GM18520 (cell line): ENCODE measurements around the gene PDGFD.
A peak's percentile ranks its signal among the peaks of the same experiment; 100 is the strongest.

ENCODE experiments used
- ATAC-seq: cut with Tn5 transposase; IDR thresholded peaks from one replicate; pipeline ENCODE4 v1.9.1; 2021; ENCODE audit not compliant: unreplicated experiment

PDGFD gene

DNA sequence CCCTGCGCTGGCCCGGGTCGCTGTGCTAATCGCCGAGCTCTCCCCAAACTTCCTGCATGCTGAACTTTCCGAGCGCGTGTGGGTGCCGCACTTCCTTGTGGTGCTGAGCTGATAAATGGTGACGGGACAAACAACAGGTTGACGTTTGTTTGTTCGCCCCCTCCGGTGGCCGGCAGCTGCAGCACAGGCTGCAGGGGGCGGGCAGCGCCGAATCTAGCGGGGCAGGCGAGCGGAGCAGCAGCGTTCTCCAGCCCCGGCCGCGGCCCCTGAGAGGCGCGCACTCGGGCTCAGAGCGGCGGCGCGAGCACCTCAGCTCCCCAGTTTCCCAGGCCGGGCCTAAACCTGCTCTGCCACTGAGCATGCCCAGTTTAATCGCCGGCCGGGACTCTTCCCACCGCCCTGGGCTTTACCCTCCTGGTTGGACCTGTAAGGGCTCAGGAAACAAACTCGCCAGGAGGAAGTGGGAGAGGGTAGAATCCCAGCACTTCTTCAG lies at the start of gene PDGFD:
Gene PDGFD, minus strand, starts transcription at position 120 of the 493 bp plus-strand sequence.
- peak; percentile 90 for ATAC-seq

DNA sequence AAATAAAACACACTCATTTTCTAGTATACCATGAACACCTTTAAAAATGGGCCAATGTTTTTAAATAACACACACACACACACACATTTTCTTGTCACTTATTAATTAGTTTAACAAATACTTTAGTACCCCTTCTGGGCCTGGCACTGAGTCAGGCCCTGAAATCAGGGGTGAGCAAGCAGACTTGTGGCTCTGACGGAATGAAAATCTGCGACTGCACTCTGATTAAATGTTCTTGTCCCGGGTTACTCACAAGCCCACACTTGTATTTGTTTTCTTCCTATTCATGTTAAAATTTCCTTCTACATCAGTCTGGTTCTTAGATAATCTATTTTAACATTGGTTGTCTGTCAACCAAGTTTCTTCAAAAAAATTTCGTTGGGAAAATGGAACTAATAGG lies 43.0 kb upstream of the PDGFD start:
- no peak for ATAC-seq

DNA sequence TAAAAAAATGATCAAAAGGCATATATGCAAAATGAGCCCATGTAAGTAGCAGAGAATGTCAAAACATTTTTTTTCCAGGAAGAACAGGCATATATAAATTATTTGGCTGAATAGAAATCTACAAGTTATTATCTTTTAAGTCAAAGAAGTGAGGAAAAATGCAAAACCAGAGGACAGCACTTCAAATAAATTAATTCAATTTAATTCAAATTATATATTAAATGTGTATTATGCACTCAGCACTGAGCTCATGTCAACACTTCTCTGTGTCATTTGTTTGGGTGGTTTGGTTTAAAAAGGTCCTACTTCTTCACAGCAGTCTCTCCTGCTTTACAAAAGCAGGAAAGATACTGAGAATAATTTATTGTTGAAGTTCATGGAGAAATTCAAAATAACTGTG lies 41.9 kb upstream of the PDGFD start:
- ATAC-seq: no peak

GRCh38 chr11:104200688-104201087 lies 36.7 kb upstream of the PDGFD start:
- ATAC-seq: no peak

DNA sequence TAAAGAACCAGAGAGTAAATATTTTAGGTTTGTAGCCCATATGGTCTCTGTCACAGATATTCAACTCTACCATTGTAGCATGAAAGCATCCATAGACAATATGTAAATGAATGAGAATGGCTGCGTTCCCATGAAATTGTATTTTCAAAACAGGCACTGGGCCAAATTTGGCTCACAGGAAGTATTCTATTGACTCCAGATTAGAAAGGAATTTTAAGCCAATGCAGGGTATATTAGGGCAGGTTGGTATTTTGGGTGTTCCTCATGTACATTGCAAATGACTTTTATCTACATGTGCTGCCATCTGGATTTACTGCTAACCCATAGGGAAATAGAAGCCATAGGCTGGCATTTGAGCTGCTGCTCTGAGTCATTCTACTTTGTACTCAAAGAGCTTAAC lies 35.1 kb upstream of the PDGFD start:
- ATAC-seq: no peak

GRCh38 chr11:104198576-104198975 lies 34.6 kb upstream of the PDGFD start:
- ATAC-seq: no peak

DNA sequence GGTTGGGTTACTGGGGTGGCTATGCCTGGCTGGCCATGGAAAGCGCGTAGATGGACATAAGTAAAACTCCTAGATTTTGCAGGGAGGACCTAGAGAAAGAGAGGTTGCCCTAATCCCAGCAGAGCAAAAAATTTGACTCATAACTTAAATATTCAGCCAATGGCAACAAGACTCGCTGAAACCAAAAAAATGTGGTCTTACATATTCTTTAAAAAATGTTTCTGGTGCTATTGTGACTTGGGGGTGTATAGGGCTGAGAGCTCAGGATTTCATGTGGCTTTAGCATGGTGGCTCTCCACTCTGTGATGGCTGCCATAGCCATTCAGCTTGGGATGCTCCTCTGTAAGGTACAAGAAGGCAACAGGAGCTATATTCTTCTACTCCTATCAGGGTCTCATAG lies 27.2 kb upstream of the PDGFD start:
- ATAC-seq: no peak

DNA sequence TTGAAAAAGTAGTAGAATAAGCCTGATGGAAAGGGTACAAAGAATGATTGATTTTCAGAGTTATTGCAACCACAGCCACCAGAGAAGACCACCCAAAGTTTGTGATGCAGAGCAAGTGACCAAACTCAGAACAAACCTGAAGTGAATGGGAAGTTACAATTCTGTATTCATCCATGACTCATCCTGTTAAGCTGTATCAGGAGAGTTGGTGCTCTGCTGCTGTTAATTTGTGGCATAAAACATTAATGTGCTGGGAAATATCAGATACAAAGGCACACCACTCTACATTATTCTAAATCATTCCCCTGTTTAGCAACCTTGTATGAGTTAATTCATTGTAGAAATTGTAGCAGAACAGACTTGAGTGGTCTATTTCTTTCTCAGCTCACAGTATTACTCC lies 19.6 kb upstream of the PDGFD start:
- ATAC-seq: no peak

DNA sequence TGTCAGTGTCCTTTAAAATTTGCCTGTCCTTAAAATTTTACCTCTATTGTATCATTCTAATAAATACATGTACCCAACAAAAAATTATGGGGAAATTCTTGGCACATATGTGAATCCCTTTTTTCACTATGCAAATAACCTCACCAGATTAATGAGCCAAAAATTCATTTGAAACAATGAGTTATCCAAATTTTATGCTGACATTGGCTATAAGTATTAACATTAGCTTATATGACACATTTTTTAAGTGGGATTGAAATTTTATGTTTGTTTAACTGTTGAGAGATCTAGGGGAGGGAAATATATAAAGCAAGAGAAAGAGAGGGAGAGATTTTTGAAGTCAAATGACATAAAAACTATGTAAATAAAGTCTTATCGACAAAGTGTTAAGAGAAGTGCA lies 11.8 kb upstream of the PDGFD start:
- ATAC-seq: no peak

- no peak for ATAC-seq
These were observed 5.1 kb upstream of the PDGFD start for GRCh38 chr11:104169091-104169490.

DNA sequence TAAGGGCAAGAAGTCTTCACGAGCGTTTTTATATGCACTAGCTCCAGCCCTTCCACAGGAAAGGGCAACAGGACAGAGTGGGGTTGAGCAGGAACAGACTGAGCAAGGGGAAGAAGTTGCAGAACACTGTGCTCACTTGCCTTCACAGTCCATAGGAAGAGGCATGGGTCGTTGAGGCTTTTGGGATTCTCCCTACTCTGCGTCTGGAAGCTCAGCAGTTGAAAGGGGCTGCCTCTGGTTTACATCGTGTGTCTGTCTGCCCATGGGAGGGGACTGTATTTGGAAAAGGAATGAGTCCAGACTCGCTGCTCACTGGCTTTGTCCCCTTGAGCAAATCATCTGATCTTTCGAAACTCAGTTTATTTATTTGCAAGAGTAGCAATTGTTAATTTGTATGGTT lies 1.1 kb upstream of the PDGFD start:
- ATAC-seq: no peak

DNA sequence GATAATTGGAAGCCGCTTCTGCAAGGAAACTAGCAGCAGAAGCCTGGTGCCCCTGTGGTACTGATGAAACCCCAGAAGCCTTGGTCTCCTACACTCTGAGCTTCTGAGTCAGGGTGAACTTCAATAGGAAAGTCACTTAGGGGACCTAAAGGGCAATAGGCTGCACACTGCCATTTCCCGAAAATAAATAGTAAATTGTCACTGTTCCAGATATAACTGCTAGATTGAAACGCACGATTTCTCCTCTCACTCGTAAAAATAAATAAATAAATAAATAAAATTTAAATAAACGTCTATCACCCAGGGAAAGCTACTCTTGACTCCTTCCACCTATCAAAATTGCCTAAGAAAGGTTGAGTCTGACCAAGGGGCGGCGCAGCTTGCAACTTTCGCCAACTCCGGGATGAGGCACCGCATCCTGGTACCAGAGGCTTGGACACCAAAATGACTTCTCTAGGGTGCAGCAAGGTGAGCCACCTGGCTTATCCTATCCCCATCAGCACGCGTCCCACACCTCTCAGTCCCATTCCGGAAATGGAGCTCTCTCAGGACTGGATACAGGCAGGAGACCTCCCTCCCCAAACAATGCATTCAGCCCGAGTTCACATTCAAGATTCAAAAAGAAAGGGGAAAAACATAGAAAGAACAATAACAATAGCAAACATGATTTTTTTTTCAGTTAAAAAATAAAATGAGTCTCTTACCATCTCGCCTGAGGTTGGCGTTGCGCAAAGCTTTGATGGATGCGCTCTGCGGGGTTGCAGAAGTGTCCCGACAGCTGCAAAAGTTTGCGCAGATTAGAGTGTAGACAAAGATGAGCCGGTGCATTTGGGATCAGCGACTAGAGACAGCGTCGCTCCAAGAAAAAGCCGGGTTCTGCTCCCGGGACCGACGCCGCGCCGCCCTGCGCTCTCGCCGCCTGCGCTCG lies 583 bp downstream of the PDGFD start:
- no peak for ATAC-seq

- ATAC-seq: no peak
These were observed 2.0 kb downstream of the PDGFD start for GRCh38 chr11:104161751-104162450.

DNA sequence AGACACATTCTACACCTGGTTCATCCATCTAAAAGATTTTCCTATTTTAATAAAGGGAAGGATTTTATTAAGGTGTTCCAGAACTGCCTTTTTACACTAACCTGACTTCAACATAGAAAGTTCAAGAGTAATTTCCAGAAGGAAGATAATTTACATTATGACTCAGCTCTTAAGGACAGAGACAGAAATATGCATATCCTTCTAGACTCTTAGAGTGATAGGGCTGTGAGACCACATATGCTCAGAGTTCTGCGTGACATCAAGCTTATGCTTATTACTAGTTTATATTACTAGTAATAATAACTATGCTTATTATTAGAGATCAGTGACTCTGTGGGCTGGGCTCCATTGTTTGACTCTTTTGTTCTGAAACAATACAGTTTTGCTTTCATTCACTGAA lies 4.6 kb downstream of the PDGFD start:
- no peak for ATAC-seq

DNA sequence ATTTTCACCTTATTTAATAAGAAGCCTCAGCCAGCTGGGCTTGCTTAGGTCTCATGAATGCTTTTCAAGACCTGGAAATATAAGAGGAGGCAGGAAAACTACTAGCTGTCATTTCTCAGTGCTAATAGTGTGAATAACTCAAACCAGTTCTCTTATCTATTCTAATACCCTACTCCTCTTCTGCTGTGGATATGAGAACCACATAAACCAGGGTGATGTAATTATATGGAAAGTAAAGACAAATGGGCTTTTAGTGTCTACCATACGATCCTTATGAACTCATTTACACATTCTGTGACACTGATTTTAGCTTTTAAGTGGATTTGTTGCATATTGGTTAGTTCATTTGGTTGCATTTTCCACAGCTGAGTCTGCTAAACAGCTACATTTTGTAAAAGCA lies 8.6 kb downstream of the PDGFD start:
- ATAC-seq: no peak

DNA sequence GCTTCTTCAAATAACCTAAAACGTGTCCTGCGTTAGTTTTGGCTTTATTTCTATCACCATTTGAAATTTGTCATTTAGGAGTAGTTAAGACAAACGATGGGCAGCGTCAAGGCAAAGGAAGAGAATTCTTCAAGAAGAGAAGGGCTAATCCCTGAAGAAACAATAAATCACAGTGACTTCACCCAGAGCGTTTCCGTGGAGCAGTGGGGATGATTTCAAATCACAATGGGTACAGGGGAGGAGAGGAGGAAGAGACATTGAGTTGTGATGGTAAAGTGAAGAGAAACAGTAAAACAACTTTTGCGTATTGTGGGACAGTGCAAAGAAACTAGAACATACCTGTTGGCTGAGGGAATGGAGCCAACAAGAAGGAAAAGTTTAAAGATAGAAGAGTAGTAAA lies 9.7 kb downstream of the PDGFD start:
- no peak for ATAC-seq

- peak; percentile 71 for ATAC-seq
These were observed 10.9 kb downstream of the PDGFD start for GRCh38 chr11:104152941-104153505.

GRCh38 chr11:104151404-104152204 lies 12.3 kb downstream of the PDGFD start:
- ATAC-seq: no peak

DNA sequence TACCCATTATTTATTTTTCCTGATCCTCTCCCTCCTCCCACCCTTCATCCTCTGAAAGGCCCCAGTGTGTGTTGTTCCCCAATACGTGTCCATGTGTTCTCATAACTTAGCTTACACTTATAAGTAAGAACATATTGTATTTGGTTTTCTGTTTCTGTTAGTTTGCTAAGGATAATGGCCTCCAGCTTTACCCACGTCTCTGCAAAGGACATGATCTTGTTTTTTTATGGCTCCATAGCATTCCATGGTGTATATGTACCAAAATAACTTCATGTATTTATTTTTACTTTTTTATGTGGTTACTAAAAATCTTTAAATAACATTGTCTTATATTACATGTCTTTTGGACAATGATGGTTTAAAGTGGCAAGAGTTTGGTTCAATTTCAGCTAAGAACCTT lies 15.2 kb downstream of the PDGFD start:
- ATAC-seq: no peak

GRCh38 chr11:104148074-104148473 lies 15.9 kb downstream of the PDGFD start:
- ATAC-seq: no peak

- ATAC-seq: no peak
These were observed 17.0 kb downstream of the PDGFD start for GRCh38 chr11:104146943-104147342.
